ENCODE measurements around the gene CCDC27. TPM values are rescaled to one million over a fixed set of nuclear protein-coding genes. Genes with fewer than 3 reads are reported as not detected.

Gene CCDC27
- under 1 TPM; 0.11 to 0.38 (median 0.25) TPM for polyA plus RNA-seq (ENCODE audit: insufficient read length in 4 of 4)

- DNase-seq (ENCODE audit: low read depth in 4 of 4, low spot score in 2 of 4), result no peak
Observed at GRCh38 chr1:3752400-3752945, at the start of gene CCDC27. Gene CCDC27, plus strand, starts transcription at chr1:3752450. Its CDS starts 32 bp downstream, at chr1:3752482.

DNA sequence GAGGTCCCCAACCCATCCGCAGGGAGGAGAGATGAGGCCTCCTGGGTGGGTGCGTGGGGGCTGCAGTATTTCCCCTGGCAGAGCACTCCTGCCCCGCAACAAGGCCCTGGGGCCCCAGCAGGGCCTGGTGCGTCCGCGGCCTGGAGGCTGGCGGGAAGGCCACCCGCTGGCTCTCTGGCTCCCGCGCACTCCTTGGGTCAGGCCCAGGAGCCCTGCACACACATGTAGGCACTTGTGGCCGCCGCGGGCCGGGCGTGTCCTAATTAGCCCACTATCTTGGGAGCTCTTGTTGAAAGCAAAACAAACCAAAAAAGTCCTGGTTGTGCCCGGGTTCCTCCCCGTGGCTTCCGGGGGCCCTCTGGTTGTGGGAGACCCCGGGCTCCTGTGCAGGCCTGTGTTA is 49.7 kb upstream of the CCDC27 start:
- no peak for DNase-seq (ENCODE audit: low read depth in 4 of 4, low spot score in 2 of 4)

GRCh38 chr1:3702990-3703728 is 49.1 kb upstream of the CCDC27 start:
- DNase-seq (ENCODE audit: low read depth in 4 of 4, low spot score in 2 of 4), result no peak

GRCh38 chr1:3703786-3704371 is 48.4 kb upstream of the CCDC27 start:
- no peak for DNase-seq (ENCODE audit: low read depth in 4 of 4, low spot score in 2 of 4)

DNA sequence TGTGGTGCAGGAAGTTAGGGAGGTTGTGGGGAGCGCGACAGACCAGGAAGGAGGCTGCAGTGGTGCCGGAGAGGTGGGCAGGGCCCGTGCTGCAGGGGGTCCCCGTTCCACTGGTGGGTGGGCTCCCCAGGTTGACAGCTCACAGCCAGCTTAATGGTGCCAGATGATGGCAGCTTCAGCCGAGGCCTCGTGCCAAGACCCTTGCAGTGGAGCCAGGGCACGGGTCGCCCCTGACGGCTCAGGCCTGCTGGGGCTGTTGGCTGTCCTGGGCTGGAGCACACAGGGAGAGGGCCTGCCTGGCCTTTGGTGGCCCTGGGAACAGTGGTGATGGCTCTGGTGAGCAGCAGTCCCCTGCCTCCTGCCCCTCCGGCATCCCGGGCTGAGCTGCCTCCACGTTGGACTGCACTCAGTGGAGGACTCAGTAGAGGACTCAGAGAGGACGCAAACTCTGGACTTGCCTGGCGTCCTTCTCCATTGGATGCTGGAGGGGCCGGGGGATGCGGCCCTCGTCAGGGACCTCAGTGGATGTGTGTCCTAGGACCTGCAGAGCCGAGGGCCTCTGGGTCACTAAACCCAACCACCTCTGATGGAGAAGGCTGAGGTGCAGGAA is 46.8 kb upstream of the CCDC27 start:
- no peak for DNase-seq (ENCODE audit: low read depth in 4 of 4, low spot score in 2 of 4)

GRCh38 chr1:3706651-3707297 is 45.5 kb upstream of the CCDC27 start:
- no peak for DNase-seq (ENCODE audit: low read depth in 4 of 4, low spot score in 2 of 4)

- no peak for DNase-seq (ENCODE audit: low read depth in 4 of 4, low spot score in 2 of 4)
Observed at GRCh38 chr1:3707298-3707938, 44.8 kb upstream of the CCDC27 start.

DNA sequence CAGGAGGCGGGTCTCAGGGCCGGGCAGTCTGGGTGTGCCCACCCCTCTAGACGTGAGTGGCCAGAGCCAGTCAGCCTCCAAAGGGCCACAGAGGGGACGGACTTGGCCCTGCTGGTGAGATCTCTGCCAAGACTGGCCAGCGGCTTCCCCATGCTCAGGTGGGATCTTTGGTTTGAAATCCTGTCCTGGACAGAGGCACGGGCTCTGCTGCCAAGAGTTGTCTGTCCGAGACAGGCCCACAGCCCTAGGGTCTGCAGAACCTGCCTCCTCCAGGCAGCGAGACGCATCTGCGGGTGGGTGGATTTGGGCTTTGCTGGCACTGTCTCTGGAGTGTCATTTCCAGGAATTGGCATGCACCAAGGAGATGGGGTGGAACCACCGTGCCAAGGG is 44.3 kb upstream of the CCDC27 start:
- no peak for DNase-seq (ENCODE audit: low read depth in 4 of 4, low spot score in 2 of 4)

DNA sequence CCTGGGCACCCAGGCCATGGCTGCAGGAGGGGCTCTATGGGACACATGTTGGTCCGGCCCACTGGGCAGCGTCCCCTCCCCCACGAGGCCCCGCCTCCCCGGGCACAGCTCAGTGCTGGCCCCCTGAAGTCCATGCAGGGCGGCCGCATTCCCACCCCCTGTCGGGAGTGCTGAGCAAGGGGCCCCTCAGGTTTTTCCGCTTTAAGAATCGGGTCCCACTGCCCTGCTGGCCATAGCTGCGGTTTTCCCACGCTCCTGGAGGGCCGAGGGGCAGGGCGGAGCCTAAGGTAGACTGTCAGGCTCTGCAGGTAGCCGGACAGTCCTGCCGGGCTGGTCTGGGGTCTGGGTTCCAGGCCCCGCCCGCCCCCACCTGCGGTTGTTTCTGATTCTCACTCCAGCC is 43.5 kb upstream of the CCDC27 start:
- no peak for DNase-seq (ENCODE audit: low read depth in 4 of 4, low spot score in 2 of 4)

- no peak for DNase-seq (ENCODE audit: low read depth in 4 of 4, low spot score in 2 of 4)
Observed at GRCh38 chr1:3710251-3710650, 42.0 kb upstream of the CCDC27 start.

GRCh38 chr1:3711381-3711779 is 40.9 kb upstream of the CCDC27 start:
- DNase-seq (ENCODE audit: low read depth in 4 of 4, low spot score in 2 of 4), result no peak

DNA sequence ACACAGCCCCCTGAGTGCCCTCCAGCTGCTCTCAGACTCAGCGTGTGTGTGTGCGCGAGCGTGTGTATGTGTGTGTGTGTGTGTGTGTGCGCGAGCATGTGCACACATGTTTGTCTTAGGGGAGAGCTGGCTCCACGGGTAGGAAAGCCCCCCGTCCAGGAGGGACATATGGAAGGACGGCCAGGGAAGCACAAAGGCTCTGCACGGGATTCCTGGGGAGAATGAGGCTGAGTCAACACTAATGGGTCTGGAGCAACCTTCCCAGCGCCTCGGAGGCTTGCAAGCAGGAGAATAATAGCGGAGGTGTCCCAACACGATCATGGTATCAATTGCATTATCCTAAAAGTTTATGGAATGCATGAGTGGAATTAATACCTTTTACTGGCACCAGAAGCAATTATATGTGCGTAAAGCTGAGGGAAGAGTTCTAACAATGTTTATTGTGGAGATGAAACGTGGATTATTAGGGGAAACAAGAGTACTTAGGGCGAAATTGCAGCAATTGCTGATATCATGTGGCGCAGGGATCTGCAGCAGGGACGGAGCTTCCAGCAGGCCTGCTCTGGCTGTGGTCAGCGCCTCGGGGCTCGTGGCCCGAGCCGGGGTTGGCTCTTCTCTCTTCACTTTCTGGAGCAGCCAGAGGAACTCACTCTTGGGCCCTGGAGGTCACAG is 40.3 kb upstream of the CCDC27 start:
- DNase-seq (ENCODE audit: low read depth in 4 of 4, low spot score in 2 of 4), result no peak

- DNase-seq (ENCODE audit: low read depth in 4 of 4, low spot score in 2 of 4), result no peak
Observed at GRCh38 chr1:3712573-3713535, 39.4 kb upstream of the CCDC27 start.

DNA sequence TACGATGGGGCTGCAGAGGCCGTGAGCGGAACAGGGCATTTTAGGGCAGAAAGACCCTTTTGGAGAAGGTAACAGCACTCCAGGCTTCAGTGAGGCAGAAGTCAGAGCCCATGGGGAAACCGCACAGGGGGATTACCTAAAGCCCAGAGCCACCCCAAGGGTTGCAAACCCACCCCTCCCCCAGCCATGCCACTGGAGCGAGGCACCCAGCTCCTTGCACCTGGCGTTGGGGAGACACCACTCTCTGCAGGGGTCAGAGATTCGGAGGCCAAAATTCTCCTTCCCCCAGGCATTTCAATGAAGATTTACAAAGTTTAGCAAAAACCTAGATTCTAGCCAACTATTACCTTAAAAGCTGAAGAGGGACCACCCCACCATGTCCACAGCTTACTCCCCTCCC is 38.4 kb upstream of the CCDC27 start:
- no peak for DNase-seq (ENCODE audit: low read depth in 4 of 4, low spot score in 2 of 4)

- no peak for DNase-seq (ENCODE audit: low read depth in 4 of 4, low spot score in 2 of 4)
Observed at GRCh38 chr1:3714284-3714741, 37.9 kb upstream of the CCDC27 start.

DNA sequence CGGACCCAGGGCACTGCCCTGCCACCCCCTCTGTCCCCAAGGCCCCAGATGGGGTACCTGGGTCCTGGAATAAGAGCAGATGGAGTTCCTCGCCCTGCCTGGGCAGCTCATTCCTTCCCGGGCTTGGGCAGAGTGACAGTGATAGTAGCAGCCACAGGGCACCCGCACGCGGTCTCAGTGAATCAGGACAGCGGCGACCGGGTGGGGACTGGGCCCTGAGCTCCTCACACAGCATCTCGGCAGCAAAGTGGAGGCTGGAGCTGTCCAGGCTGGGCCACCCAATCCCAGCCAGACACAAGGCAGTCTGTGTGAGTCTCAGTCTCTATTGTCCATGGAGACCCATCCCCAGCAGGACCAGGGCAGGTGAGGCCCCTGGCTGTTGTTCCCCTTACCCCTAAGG is 37.4 kb upstream of the CCDC27 start:
- no peak for DNase-seq (ENCODE audit: low read depth in 4 of 4, low spot score in 2 of 4)

DNA sequence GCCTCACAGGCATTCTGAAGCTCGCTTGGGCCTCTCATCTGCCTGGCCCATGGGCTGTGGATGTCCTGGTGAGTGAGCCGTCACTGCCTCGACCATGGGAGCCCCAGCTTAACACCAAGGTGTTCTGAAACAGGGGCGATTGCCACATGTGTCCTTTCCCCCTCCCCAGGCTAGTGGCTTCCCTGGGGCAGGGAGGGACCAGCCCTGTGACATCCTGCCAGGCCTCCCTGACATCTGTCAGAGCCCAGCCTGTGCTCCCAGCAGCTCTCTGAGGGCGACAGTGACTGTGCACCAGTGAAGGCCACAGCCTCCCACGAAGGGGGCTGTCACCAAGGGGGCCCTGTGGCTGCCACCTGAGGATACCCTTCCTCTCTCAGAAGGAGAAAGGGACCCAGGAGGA is 35.9 kb upstream of the CCDC27 start:
- no peak for DNase-seq (ENCODE audit: low read depth in 4 of 4, low spot score in 2 of 4)

GRCh38 chr1:3717041-3717714 is 35.1 kb upstream of the CCDC27 start:
- no peak for DNase-seq (ENCODE audit: low read depth in 4 of 4, low spot score in 2 of 4)
